Endothelial cell of umbilical vein (primary cell): Measurements from ENCODE around the gene GNAZ.

Experiments
- EZH2 ChIP-seq: IDR thresholded peaks from 2 replicates; pipeline ENCODE4 v1.6.1; 2012; ENCODE audit warnings: borderline replicate concordance, low read depth, mild to moderate bottlenecking, moderate library complexity, low read length, inconsistent platforms; ENCODE audit not compliant: severe bottlenecking
- GATA2 ChIP-seq: IDR thresholded peaks from 2 replicates; pipeline ENCODE4 v1.7.0; 2011; ENCODE audit warnings: low read depth, mild to moderate bottlenecking, moderate library complexity, mixed read lengths, low read length; ENCODE audit not compliant: insufficient read length, insufficient read depth
- JUN ChIP-seq: IDR thresholded peaks from 2 replicates; pipeline ENCODE4 v1.6.1; 2011; ENCODE audit warnings: borderline replicate concordance, low read depth; ENCODE audit not compliant: insufficient read length, insufficient read depth
- MYC ChIP-seq: IDR thresholded peaks from one replicate; pipeline ENCODE4 v1.6.1; 2011; ENCODE audit warnings: mild to moderate bottlenecking, low read depth, low read length
- POLR2A ChIP-seq: IDR thresholded peaks from 2 replicates; pipeline ENCODE4 v1.6.1; 2012; ENCODE audit warnings: low read depth, mild to moderate bottlenecking, control low read depth, low read length
- POLR2AphosphoS5 ChIP-seq: IDR thresholded peaks from 2 replicates; pipeline ENCODE4 v1.6.1; 2012; ENCODE audit warnings: low read depth, mild to moderate bottlenecking, control low read depth, low read length, moderate library complexity; ENCODE audit not compliant: insufficient read depth
- TF ChIP-seq, protein P1 (sequence below), 2 donors: IDR thresholded peaks; 1 replicate in 1 of 2; 2 replicates in 1 of 2; pipeline ENCODE4 v1.5.1; 2011; ENCODE audit warnings: low read length in 2 of 2, mild to moderate bottlenecking in 2 of 2, moderate library complexity in 2 of 2, control low read depth in 1 of 2, inconsistent platforms in 1 of 2, low read depth in 1 of 2; ENCODE audit not compliant: insufficient read depth in 1 of 2; ENCODE audit errors: extremely low read depth in 1 of 2
- TF ChIP-seq, protein P2 (sequence below): IDR thresholded peaks from 2 replicates; pipeline ENCODE4 v1.6.1; 2011; ENCODE audit not compliant: insufficient read depth, insufficient read length

DNA sequence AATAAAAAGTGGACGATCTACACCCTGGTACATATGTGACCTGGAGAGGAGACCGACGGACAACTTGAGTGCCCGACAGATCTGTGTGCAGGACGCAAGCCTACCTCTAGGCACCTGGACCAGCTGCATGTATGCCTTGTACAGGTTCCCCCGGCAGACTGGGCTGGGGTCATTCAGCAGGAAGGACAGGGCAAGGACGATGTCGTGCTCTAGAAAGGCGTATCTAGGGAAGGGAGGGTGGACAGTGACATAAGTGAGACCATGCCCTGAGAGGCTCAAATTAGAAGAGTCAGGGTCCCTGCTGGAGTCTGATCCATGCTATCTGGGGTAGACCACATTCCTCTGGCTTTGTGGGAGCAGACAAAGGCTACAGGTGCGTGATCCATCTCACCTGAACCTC lies 63.6 kb downstream of the GNAZ start:
- TF ChIP-seq, protein P1, sequence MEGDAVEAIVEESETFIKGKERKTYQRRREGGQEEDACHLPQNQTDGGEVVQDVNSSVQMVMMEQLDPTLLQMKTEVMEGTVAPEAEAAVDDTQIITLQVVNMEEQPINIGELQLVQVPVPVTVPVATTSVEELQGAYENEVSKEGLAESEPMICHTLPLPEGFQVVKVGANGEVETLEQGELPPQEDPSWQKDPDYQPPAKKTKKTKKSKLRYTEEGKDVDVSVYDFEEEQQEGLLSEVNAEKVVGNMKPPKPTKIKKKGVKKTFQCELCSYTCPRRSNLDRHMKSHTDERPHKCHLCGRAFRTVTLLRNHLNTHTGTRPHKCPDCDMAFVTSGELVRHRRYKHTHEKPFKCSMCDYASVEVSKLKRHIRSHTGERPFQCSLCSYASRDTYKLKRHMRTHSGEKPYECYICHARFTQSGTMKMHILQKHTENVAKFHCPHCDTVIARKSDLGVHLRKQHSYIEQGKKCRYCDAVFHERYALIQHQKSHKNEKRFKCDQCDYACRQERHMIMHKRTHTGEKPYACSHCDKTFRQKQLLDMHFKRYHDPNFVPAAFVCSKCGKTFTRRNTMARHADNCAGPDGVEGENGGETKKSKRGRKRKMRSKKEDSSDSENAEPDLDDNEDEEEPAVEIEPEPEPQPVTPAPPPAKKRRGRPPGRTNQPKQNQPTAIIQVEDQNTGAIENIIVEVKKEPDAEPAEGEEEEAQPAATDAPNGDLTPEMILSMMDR (IDR thresholded peaks at IDR 0.05; ENCODE audit: extremely low read depth in 1 of 2, insufficient read depth in 1 of 2, low read depth in 1 of 2, low read length in 2 of 2): no peak
- TF ChIP-seq POLR2AphosphoS5: no peak
- TF ChIP-seq POLR2A: no peak
- no peak for TF ChIP-seq EZH2
- no peak for TF ChIP-seq GATA2
- TF ChIP-seq, protein P2, sequence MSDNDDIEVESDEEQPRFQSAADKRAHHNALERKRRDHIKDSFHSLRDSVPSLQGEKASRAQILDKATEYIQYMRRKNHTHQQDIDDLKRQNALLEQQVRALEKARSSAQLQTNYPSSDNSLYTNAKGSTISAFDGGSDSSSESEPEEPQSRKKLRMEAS: no peak
- no peak for TF ChIP-seq JUN
- no peak for TF ChIP-seq MYC
